ENCODE data around the gene SYS1.
A peak's percentile ranks its signal among the peaks of the same experiment; 100 is the strongest.

DNA sequence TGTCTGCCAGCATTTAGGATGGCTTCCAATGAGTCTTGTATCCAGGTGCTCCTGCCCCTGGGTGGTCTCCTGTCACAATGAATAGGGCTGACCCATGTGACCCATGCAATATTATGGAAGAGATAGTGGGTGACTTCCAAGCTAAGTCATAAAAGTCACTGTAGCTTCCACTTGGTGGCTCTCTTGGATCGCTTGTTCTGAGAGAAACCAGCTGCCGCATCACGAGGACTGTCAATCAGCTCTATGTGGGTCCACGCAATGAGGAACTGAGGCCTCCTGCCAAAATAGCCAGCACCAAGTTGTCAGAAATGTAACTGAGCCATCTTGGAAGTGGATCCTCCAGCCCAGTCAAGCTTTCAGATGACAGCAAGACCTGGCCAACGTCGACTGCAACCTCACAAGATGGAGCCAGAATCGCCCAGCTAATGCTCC lies 40.0 kb upstream of the SYS1 start:
- TF ChIP-seq, protein P1, sequence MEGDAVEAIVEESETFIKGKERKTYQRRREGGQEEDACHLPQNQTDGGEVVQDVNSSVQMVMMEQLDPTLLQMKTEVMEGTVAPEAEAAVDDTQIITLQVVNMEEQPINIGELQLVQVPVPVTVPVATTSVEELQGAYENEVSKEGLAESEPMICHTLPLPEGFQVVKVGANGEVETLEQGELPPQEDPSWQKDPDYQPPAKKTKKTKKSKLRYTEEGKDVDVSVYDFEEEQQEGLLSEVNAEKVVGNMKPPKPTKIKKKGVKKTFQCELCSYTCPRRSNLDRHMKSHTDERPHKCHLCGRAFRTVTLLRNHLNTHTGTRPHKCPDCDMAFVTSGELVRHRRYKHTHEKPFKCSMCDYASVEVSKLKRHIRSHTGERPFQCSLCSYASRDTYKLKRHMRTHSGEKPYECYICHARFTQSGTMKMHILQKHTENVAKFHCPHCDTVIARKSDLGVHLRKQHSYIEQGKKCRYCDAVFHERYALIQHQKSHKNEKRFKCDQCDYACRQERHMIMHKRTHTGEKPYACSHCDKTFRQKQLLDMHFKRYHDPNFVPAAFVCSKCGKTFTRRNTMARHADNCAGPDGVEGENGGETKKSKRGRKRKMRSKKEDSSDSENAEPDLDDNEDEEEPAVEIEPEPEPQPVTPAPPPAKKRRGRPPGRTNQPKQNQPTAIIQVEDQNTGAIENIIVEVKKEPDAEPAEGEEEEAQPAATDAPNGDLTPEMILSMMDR (IDR thresholded peaks at IDR 0.05; ENCODE audit: insufficient read depth, low read length): peak; percentile 31
- TF ChIP-seq, protein P2, sequence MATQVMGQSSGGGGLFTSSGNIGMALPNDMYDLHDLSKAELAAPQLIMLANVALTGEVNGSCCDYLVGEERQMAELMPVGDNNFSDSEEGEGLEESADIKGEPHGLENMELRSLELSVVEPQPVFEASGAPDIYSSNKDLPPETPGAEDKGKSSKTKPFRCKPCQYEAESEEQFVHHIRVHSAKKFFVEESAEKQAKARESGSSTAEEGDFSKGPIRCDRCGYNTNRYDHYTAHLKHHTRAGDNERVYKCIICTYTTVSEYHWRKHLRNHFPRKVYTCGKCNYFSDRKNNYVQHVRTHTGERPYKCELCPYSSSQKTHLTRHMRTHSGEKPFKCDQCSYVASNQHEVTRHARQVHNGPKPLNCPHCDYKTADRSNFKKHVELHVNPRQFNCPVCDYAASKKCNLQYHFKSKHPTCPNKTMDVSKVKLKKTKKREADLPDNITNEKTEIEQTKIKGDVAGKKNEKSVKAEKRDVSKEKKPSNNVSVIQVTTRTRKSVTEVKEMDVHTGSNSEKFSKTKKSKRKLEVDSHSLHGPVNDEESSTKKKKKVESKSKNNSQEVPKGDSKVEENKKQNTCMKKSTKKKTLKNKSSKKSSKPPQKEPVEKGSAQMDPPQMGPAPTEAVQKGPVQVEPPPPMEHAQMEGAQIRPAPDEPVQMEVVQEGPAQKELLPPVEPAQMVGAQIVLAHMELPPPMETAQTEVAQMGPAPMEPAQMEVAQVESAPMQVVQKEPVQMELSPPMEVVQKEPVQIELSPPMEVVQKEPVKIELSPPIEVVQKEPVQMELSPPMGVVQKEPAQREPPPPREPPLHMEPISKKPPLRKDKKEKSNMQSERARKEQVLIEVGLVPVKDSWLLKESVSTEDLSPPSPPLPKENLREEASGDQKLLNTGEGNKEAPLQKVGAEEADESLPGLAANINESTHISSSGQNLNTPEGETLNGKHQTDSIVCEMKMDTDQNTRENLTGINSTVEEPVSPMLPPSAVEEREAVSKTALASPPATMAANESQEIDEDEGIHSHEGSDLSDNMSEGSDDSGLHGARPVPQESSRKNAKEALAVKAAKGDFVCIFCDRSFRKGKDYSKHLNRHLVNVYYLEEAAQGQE (IDR thresholded peaks at IDR 0.05; ENCODE audit: insufficient replicate concordance, low read depth): no peak
- TF ChIP-seq POLR2AphosphoS5 (IDR thresholded peaks at IDR 0.05; ENCODE audit: low read depth) (no peak), GABPA (IDR thresholded peaks at IDR 0.05; ENCODE audit: low read depth) (no peak), SPI1 (IDR thresholded peaks at IDR 0.05; ENCODE audit: borderline replicate concordance, low read depth) (peak; percentile 84)
